ENCODE data around the gene ZSCAN10.

- TF ChIP-seq POLR2A (IDR thresholded peaks at IDR 0.05) (no peak), CTCF (IDR thresholded peaks at IDR 0.05) (no peak), EP300 (IDR thresholded peaks at IDR 0.05) (no peak), POLR2AphosphoS5 (IDR thresholded peaks at IDR 0.05) (no peak)
Observed at GRCh38 chr16:3118204-3118790, 19.2 kb upstream of the ZSCAN10 start.
